Measurements from ENCODE around the gene MYH7. TPM values are rescaled to one million over a fixed set of nuclear protein-coding genes. Genes with fewer than 3 reads are reported as not detected.

Gene MYH7
- total and polyA plus RNA-seq, 9 donors = 0.92 to 1.1 (median 0.95) TPM; not detected in 5

DNA sequence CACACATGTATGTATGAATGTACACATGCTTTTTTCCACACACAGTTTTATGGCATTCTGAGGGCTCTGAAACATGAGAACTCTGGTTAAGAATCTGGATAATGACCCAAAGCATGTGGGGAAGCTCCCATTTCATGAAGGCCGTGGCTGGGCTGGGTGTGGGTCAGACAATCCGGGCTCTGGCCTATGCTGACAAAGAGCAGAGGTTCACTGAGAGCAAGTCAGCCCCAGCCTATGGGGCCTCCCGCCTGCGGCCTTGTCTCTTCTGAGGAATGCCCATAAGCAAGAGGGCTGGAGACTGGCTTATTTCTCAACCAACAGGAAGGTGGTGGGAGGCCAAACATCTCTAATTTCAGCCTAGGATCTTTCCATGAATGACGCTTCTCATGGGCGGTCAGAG lies 35.9 kb downstream of the MYH7 start:
- WGBS, 3 donors = 69 to 71% (median 69%) methylated on average over 6 of the region's 6 CpGs
- no peaks in the 10 kb centered on the region for H3K4me1 ChIP-seq (ENCODE audit: insufficient read depth)
- no peaks in the 10 kb centered on the region for H3K36me3 ChIP-seq
- H3K27me3 ChIP-seq = no peaks in the 10 kb centered on the region
- no peak overlapping the region for H3K27ac ChIP-seq
- TF ChIP-seq EP300 (IDR thresholded peaks at IDR 0.05) (no peak), POLR2A (IDR thresholded peaks at IDR 0.05) (no peak)
- TF ChIP-seq, protein P1, sequence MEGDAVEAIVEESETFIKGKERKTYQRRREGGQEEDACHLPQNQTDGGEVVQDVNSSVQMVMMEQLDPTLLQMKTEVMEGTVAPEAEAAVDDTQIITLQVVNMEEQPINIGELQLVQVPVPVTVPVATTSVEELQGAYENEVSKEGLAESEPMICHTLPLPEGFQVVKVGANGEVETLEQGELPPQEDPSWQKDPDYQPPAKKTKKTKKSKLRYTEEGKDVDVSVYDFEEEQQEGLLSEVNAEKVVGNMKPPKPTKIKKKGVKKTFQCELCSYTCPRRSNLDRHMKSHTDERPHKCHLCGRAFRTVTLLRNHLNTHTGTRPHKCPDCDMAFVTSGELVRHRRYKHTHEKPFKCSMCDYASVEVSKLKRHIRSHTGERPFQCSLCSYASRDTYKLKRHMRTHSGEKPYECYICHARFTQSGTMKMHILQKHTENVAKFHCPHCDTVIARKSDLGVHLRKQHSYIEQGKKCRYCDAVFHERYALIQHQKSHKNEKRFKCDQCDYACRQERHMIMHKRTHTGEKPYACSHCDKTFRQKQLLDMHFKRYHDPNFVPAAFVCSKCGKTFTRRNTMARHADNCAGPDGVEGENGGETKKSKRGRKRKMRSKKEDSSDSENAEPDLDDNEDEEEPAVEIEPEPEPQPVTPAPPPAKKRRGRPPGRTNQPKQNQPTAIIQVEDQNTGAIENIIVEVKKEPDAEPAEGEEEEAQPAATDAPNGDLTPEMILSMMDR (IDR thresholded peaks at IDR 0.05) = no peak
- H3K4me3 ChIP-seq = no peak overlapping the region
- no peak for DNase-seq
- intact Hi-C loops (cut with DNase I) = no loop called here
- H3K9me3 ChIP-seq = no peaks in the 10 kb centered on the region

DNA sequence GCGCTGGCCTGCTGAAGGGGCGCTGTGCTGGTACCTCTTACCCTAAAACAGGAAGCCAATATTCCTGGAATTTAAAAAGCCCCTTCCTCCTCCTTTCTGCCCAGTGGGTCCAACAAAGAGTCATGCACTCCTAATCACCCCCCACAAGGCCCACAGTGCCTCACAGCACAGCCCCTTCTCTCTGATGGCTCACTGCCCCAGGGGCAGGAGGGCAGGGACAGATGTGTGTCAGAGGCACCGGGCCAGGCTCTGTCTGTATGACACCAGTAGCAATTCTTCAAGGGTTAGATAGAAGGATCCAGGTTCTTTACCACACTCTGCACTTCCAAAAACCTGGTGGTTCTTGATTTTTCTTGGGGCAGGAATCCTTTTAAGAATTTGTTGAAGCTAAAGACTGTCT lies 36.3 kb downstream of the MYH7 start:
- no peaks in the 10 kb centered on the region for H3K4me1 ChIP-seq (ENCODE audit: insufficient read depth)
- 82 to 92% (median 83%) methylated on average over 3 of the region's 3 CpGs for WGBS, 3 donors
- no peaks in the 10 kb centered on the region for H3K27me3 ChIP-seq
- no peaks in the 10 kb centered on the region for H3K9me3 ChIP-seq
- no peak overlapping the region for H3K4me3 ChIP-seq
- no peak overlapping the region for H3K27ac ChIP-seq
- H3K36me3 ChIP-seq = no peaks in the 10 kb centered on the region
- intact Hi-C loops (cut with DNase I) = no loop called here
- no peak for TF ChIP-seq EP300 (IDR thresholded peaks at IDR 0.05)
- TF ChIP-seq, protein P1 (IDR thresholded peaks at IDR 0.05) = no peak
- no peak for TF ChIP-seq POLR2A (IDR thresholded peaks at IDR 0.05)
- no peak for DNase-seq

DNA sequence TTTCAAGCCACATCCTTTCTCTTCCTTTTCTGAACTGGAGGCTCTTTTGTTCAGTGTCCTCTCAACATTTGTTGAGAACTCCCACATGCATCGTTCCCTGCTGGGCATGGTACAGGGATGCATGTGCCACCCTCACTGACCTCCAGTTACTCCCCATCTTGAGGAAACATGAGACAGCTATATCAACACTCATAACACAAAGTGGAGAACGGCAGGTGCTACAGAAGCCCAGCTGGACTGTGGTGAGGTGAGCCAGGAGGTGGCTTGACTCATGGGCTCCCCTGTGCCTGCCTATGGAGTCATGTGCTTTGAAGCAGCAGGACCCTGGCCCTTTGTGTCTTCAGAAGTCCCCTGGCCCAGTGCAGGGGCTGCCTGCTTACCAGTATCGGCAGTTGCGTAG lies 37.1 kb downstream of the MYH7 start:
- WGBS, 3 donors = 68 to 78% (median 72%) methylated on average over 4 of the region's 4 CpGs
- intact Hi-C loops (cut with DNase I) = no loop called here
- TF ChIP-seq, protein P1 (IDR thresholded peaks at IDR 0.05) = no peak
- TF ChIP-seq POLR2A (IDR thresholded peaks at IDR 0.05) (no peak), EP300 (IDR thresholded peaks at IDR 0.05) (no peak)
- DNase-seq = no peak
- Histone ChIP-seq H3K4me1 (ENCODE audit: insufficient read depth) (no peaks in the 10 kb centered on the region), H3K27me3 (no peaks in the 10 kb centered on the region), H3K4me3 (no peak overlapping the region), H3K36me3 (no peaks in the 10 kb centered on the region), H3K27ac (no peak overlapping the region), H3K9me3 (no peaks in the 10 kb centered on the region)

DNA sequence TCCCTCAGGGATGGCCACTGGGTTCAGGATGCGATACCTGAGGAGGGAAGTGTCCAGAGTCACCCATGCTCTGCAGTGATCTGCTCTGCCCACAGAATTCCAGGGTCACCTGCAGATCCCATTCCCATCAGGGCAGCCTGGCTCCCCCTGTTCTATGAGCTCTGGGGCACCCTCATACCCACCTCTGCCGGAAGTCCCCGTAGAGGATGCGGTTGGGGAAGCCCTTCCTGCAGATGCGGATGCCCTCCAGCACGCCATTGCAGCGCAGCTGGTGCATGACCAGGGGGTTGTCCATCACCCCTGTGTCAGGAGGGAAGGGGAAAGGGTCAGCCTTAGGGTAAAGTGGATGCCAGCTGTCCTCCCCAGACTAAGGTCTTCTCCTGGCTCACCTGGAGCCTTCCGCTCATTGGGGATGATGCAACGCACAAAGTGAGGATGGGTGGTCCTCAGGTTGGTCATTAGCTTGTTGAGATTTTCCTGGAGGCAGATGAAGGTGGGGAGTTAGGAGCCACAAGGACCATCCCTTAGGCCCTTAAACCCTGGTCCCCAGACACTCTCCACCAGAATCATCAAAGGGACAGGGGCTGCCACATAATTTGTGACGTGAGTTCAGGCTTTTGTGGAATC lies 38.6 kb downstream of the MYH7 start:
- Histone ChIP-seq H3K27me3 (no peaks in the 10 kb centered on the region), H3K27ac (no peak overlapping the region), H3K9me3 (no peaks in the 10 kb centered on the region), H3K4me1 (ENCODE audit: insufficient read depth) (no peaks in the 10 kb centered on the region), H3K4me3 (no peak overlapping the region), H3K36me3 (no peaks in the 10 kb centered on the region)
- WGBS, 3 donors = 92 to 95% (median 95%) methylated on average over 10 of the region's 10 CpGs
- no peak for DNase-seq
- TF ChIP-seq, protein P1 (IDR thresholded peaks at IDR 0.05) = no peak
- no peak for TF ChIP-seq POLR2A (IDR thresholded peaks at IDR 0.05)
- TF ChIP-seq EP300 (IDR thresholded peaks at IDR 0.05) = no peak
- intact Hi-C loops (cut with DNase I) = no loop called here

Measured in ovary (tissue), 9 donors.